GM18870 (cell line): ENCODE measurements around the gene EPHA1.

Source experiments
- ATAC-seq: cut with Tn5 transposase; IDR thresholded peaks from one replicate; pipeline ENCODE4 v1.9.1; 2021; ENCODE audit warnings: moderate library complexity; ENCODE audit not compliant: unreplicated experiment

The EPHA1 gene

DNA sequence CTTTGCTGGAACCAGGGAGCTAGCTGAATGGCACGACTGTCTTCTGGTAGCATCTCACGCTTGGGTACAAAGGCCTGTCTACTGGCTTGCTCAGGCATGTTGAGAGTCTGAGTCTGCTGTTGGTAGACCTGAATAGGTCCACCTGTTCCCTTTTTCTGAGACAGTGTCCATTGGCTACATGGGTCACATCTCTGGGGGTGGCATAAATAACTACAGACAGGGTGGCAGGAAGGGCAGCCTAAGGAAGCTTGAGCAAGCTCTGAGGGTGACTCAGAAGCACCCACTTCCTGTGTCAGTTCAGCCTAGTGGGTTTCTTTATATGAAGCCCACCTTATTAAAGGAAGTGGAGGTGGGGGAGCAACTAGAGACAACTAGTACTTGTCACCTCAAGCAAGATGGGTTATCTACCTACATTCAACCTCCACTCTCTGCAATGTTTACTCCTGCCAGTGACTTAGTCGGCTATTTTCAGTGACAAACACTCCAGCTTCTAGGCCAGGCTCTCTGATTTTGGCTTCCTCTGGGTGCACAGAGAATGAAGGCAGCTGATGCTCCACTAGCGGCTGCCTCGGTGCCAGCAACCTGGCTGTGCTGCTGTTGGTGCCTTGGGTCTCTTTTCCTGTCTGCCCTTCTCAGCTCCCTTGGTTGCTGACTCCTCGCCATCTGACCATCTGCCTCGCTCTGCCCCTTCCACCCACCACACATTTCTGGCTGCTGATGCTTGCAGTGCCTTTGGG, 33.2 kb downstream of the EPHA1 start:
- ATAC-seq = no peak

DNA sequence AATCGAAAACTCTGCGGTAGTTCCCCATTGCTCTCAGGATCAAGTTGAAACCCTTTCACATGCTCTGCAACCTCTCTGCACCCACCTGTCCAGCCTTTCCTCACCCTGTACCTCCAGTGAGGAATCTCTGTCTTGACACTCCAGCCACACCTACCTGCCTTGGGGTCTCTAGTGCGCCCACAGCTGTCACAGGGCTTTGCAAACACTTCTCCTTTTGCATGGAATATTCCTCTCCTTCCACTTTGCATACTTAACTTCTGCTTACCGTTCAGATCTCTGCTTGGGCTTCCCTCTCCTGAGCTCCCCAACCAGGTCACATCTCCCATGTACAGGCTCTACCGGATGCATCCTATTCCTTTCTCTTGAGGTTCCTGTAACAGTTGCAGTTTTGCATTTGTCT, 34.1 kb downstream of the EPHA1 start:
- no peak for ATAC-seq

DNA sequence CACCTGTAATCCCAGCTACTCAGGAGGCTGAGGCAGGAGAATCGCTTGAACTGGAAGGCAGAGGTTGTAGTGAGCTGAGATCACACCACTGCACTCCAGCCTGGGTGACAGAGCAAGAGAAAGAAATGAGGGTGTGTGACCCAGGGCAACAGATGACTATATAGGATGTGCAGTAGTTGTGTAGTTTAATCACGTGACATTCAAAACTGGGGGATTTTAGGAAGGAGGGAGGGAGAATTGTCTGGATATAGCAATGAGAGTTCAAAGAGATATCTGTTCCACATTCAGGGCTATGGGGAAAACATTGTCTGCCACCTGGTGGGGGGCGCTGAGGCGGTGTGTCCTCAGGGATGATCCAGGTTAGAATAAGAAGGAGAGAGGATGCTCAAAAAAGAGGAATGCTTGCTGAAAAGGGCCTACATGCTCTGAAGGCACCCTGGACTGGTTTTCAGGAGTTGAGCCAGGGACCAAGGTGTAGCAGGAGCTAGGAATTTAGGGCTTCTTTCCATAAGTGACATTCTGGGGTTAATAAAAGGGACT, 35.3 kb downstream of the EPHA1 start:
- no peak for ATAC-seq

DNA sequence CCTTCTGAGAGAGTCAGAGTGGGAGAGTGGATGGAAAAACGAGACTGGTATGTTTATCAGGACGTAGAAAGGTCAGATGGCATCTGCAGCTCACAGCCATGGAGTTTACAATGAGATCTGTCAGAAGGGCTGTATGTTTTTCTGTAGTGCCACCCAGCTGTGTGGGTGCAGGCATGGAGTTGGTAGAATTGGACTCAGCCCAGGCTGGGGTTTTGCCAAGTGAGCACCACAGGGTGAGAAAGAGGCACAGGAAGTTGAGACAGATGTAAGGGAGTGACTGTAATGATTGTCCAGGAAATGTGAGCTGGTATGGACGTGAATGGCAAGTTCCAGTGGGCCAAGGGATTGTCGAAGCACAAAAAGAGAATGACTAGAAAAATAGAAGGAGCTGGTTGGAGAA, 36.6 kb downstream of the EPHA1 start:
- ATAC-seq = peak; percentile 44

DNA sequence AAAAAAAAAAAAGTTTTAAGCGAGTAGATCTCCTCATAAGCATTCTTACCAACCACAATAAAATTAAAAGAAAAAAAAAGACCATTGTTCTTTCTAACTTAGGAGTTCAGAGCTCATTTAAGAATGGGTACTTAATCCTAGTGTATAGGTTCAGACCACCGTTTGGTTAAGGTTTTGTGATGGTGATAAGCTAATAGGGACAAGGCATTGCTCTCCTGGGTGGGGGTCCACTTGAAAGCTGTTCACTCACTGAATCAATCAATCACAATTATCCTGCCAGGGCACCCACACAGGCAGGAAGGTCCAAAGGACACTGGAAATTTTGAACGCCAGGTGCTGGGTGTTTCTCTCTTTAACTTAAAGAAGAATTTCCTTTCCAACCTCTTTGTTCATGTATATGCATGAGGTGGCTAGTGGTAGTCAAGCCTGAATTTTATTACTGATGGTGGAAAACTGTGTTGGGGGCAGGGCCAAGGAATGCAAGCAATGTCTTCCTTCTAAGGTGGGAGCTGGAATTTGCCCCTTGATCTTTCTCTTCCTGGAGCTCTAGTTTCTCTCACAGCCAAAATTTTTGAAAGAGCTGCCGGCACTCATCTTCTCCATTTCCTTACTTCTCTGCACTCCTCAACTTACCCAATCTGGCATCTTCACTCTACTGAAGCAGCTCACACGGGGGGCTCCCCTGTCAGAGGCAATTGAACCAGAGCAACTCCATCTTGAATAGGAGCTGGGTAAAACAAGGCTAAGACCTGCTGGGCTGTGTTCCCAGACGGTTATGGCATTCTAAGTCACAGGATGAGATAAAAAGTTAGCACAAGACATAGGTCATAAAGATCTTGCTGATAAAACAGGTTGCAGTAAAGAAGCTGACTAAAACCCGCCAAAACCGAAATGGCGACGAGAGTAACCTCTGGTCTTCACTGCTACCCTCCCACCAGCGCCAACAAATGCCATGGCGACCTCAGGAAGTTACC, 38.7 kb downstream of the EPHA1 start:
- ATAC-seq = no peak

DNA sequence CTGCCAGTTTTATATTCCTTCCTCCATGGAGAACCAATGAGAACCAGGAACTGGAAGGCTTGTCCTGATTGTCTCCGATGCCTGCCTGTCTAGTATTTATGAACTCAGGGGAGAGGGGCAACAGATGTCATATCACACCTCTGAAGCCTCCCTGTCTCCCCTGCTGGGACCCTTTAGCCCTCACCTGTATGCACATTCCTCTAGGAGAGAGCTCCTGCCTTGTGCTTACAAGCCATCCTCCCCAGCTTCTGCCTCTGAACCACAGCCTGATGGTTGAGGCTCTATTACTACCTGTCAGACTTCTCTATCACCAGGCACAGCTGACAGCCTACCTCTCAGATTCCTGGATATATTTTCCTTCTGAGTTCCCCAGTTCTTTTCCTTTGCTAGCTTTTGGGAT, 40.3 kb downstream of the EPHA1 start:
- ATAC-seq = no peak

DNA sequence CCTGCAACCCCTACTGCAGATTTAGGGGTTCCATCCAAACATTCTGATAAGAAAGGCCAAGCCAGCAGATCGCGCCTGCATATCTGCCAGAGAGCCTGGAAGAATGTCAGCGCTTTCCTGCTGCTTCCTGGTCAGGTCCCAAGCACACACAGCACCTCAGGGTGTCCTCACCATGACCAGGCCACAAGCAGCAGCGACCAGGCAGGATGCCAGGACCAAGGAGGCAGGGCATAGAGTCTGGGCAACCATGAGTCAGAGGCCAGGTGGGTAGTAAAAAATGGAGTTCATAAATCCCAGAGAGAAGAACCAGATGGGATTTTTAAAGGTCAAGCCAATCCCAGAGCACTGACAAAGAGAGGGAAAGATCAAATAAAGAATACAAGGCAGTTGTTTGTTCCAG, 40.7 kb downstream of the EPHA1 start:
- ATAC-seq = no peak

DNA sequence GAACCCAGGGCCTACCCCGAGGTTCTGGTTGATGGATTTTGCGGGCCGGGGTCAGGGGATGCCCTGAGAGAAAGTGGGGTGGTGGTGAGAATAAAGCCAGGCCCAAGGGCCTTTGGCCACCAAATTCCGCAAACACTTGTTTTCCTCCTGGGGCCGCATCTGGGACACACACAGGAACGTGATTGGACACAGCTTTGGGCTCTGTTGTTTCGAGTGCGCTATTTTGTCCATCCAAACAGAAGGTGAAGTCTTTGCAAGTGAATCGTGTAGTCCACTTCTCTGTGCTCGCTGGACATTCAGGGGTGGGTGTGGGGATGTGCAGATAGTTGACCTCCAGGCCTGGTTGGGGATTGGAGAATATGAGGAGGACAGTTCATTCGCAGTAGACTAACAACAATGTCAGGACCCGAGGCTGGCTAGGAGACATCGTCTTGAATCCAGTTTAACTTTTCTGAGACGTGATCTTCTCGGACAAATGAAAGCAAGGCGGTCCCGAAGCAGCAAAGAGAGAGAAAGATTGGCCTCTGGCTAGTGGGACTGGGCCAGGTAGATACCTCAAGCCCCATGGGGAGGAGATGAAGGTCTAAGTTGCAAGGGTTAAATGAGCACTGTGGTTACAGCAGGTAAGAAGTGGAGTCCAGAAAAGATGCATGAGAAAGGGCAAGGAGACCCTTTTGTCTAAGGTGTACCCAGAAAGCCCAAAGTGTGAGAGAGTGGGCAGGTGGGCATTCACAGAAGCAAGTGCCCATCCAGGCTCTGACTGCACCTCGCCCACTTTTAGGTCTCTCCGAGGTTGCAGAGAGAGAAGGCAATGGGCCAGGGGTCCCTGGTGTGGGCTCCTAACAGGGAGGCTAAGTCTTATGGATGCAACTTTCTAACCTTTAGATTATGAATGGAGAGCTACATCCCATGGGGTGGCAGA, 45.4 kb downstream of the EPHA1 start:
- no peak for ATAC-seq

DNA sequence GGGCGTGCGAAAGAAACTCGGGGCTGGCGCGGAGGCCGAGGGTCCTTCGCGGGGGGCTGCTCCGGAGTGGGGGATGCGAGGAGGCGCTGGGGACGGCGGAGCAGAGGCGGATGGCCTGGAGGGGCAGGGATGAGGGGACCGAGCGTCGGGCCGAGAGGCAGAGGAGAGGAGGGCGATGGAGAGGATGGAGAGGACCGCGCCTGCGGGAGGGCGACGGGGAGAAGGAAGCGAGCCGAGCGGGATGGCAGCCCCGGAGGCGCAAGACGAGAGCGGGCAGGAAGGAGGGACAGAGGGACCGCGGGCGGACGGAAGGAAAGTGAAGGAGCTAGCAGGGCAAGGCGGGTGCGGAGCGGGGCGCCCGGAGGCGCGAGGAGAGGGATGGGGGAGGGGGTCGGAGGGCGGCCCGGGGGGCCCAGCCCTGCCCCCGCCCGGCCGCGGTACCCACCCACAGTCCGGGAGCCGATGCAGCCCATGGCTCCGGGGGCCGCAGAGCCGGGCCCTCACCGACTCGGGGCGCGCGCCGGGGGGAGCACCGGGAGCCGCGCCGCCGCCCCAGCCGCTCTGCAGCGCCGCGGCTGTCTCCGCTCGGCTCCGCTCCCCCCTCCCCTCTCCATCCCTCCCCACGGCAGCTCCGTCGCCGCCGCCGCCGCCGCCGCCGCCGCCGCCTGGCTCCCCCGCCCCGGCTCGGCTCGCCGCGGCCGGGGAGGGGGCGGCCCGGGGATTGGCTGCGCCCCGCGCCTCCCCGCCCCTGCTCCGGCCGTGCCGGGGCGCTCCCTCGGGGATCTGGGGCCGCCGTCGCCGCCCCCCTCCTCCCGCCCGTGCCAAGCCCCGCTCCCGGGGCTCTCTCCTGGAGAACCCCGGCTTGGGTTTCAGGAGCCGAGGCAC, 46.3 kb downstream of the EPHA1 start, which contains the start of gene FAM131B:
TSS of gene FAM131B (minus strand) at position 583 of the 885 bp plus-strand sequence. CDS start at position 473, 110 bp downstream.
- ATAC-seq = no peak

DNA sequence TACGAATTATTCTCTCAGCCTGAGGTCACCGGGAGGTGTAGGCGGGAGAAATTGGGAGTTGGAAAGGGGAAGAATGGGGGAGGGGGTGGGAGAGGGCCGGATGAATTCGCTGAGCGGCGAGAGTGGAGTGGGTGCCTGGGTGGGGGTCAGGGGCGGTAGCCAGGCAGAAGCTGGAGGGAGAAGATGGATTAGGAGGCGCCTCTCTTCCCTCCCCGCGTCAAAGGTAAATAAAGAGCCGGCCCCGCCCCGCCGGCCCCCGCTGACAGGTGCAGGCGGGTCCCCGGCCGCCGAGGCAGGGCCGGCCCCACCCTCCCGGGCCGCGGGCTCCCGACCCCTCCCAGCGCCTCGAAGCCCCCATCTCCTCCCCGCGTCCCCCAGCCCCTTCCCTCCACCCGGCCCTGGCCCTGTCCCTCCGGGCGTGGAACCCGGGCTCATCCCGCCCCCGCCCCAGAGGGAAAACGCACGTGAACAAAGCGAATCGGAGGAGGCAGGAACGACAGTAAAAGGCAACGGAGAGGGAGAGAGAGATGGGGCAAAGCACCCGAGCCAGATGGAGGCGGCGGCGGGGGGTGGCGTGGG, 47.0 kb downstream of the EPHA1 start:
- ATAC-seq = no peak

DNA sequence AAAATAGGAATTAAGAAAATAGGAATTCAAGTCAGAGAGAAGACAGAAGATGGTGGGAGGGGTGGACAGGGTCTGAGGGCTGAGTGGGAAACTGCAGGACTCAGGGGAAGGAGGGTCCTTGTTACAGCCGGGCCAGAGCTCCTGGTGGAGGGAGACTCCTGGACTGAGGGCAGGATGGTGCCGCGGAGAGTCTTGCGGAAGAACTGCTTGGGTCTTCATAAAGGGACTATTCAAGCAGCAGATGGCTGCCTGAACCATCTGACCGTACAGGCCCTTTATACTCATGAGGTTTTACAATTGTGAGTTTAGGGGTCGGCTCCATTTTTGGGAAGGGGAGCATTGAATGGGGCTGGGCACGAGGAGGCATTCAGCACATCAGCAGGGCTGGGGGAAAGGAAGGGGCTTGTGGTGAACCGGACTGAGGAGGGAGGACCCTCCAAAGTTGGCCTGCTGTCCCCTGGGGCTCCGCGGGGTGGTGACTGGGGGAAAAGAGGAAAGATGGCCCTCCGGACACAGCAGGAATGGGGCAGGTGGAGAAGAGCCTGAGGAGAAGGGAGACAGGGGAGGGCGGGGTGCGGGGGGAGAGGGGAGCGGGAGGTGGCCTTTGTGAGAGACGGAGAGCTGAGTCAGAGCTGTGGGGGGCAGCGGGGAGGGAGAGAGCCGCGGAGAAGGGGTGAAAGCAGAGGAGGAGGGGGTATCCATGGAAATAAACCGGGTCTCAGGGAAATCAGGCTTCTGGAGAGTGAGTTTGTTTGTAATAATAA, 47.7 kb downstream of the EPHA1 start:
- no peak for ATAC-seq

DNA sequence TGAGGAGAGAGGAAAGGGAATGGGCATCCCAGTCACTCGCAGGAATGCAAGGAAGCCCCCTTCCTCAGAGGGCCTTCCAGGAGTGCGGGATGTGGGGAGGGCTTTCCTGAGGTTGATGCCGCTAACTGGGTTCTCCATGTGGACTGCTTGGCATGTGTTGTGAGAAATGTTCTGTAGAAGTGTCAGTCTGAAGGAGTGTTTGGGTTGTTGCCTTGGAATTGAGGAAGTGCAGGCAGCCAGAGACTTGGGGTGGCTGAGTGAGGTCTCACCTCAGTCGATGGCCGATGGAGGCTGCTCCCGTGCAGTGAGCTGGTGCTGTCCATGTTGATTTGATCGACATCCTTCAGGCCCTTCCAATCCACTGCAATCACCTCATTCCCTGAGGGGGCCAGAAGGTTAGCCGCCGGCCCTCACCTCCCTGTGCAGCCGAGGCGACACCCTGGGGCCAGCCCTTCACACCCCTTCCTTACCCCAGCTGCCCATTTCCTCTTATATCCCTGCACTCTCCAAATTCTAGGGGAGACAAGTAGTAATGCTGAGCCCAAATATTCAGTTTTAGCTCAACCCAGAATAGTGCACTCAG, 48.8 kb downstream of the EPHA1 start:
- ATAC-seq = no peak

DNA sequence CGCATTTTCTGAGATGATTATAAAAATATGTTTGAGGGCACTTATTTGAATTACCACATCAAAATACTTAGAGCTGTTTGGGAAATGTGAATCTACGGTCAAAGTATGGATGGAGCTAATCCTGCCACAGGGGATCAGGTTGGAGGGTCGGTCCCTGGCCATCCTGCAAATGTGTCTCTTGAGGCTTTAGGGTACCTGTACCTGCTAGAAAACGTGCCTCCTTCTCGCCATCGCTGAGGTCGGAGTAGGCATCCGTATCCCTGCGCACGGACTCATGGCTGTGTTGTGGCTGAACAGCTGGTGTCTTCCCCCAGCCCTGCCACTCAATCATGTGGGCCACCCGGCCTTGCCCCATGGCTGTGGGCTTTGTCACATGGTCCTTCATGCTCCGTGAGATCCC, 50.0 kb downstream of the EPHA1 start:
- ATAC-seq = no peak

DNA sequence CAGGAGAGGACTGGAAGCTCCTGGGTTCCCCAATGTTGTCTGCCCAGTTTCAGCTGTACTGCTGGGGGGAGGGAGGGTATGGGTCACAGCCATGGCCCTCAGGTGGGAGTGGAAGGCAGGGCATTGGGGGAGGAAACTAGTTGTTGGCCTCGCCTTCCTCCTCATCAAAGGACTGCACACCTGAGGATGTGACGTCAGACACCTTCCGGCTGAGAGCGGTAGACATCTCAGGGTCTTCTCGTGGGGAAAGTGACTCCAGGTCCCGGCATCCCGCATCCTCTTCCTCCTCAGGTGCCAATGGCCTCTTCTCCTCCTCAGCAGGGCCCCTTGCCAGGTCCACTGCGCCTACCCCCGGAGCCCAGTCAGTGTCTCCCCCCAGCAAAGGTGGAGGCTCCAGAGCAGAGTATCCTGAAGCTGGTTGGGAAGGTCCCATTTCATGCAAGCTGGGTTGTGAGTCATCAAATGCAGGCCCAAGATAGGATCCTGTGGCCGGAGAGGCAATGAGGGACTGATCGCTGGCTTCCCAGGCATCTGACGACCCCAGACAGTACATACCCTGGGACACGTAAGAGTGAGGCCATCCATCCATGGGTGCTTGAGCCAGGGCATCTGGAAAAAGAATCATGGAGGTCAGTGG, 52.1 kb downstream of the EPHA1 start:
- no peak for ATAC-seq

DNA sequence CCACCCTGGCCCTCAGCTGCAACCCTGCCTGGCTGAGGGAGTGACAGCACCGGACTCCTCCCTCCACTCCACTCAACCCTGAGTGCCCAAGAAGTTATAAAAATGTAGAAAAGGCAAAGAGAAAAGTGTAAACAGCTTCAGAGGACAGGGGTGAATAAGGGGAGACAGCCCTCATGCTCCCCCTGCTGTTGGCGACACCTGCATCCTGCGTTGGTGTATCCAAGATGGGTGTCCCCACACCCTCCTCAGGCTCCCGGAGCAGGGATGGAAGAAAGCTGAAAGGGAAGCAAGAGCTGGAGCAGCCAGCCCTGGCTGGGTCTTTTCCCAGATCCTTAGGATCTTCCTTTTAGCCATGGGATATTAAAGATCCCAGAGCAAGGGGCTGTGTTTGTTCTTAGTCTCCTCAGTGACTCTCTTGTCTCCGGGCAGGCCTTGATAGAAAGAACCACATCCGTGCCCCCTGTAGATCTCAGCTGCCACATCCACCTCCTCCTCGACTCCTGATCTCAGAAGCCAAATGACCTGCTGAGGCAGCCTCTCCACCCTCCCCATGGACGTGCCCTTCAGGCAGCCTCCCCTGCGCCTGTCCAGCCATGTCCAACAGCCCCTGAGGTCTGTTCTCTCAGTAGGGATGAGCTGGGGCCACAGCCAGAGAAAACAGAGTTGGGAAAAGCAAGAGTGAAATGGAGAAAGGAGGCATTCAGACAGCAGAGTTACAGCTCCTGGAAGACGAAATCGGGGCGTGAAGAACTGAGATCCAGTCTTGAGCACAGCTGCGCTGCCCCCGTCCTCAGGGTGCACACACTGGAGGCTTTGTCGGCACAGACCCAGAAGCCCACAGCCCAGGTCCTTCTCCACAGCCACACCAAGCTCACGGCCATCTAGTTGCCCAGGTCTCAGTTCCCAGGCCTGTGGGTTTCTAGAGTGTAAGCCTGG, 52.9 kb downstream of the EPHA1 start:
- ATAC-seq = no peak

DNA sequence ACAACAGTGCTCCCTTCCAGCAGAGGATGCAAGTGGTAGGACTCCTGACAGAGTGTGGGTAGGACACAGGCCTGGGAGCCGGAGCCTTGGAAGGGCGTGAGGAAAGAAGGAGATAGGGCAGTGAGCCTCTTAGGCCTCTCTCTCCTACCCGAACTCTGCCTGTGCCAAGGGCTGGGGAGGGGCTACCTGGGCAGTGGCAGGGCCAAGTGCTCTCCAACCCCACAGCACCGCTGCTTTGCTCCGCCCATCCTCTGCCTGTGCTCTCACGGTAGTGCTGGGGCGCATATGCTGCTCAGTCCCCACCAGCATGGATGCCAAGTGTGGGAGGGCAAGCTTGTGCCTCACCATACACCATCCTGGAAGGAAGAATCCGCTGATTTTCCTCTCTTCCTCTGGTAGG, 53.7 kb downstream of the EPHA1 start:
- ATAC-seq = no peak

DNA sequence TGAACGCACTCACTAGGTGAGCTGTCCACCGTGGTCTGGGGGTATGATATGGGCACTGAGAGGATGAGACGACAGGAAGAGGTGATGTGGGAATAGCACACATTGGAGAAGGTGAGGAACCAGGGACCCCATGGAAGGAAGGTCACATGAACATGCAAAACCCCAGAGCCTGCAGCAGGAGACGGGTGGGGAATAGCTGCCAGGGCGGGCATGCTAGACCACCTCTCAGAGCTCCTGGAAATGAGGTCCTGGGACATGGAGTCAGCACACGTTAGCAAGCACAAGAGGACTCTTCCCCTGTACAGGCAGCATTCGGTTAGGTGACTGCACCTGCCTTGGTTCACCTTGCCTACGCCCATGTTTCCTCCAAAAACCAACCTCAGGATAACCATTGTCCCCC, 54.3 kb downstream of the EPHA1 start:
- no peak for ATAC-seq
